Neural cell (in vitro differentiated cells): Measurements from ENCODE around the gene MSANTD3. TPM values are rescaled to one million over a fixed set of nuclear protein-coding genes. Genes with fewer than 3 reads are reported as not detected.

ENCODE experiments used
- H2AFZ ChIP-seq: fragments of 200-600, 300-800 bp; sonication (generic), shearing (Covaris generic); 2 replicates; pipeline ENCODE4 v1.6.0; 2014; ENCODE audit warnings: low read depth, mild to moderate bottlenecking, antibody characterized with exemption, low read length, moderate library complexity
- H3F3A ChIP-seq: fragments of 200-600 bp; shearing (Covaris generic); 2 replicates; pipeline ENCODE4 v1.6.1; 2016; ENCODE audit warnings: mild to moderate bottlenecking, moderate library complexity, mixed read lengths, antibody characterized with exemption, low read length; ENCODE audit not compliant: insufficient read depth, poor library complexity, severe bottlenecking
- H3K27ac ChIP-seq: fragments of 200-600, 300-800 bp; sonication (generic), shearing (Covaris generic); 2 replicates; pipeline ENCODE4 v1.5.1; 2014; ENCODE audit warnings: mild to moderate bottlenecking, low read length, moderate library complexity
- H3K27me3 ChIP-seq: fragments of 300-800, 200-600 bp; sonication (generic), shearing (Covaris generic); 2 replicates; pipeline ENCODE4 v1.6.0; 2014; ENCODE audit warnings: mild to moderate bottlenecking, low read depth, low read length, moderate library complexity; ENCODE audit not compliant: insufficient read depth
- H3K36me3 ChIP-seq: fragments of 300-800, 200-600 bp; sonication (generic), shearing (Covaris generic); 2 replicates; pipeline ENCODE4 v1.5.1; 2014; ENCODE audit warnings: mild to moderate bottlenecking, antibody characterized with exemption, low read length, moderate library complexity; ENCODE audit not compliant: insufficient read depth
- H3K4me2 ChIP-seq: fragments of 300-800, 200-600 bp; sonication (generic), shearing (Covaris generic); 2 replicates; pipeline ENCODE4 v1.6.0; 2014; ENCODE audit warnings: mild to moderate bottlenecking, low read length
- H3K4me3 ChIP-seq: fragments of 300-800, 200-600 bp; sonication (generic), shearing (Covaris generic); 2 replicates; pipeline ENCODE4 v1.5.1; 2014; ENCODE audit warnings: mild to moderate bottlenecking, low read length, moderate library complexity
- H3K79me2 ChIP-seq: fragments of 200-600 bp; shearing (Covaris generic); replicated peaks from 2 replicates; pipeline ENCODE4 v1.6.0; 2014; ENCODE audit warnings: mild to moderate bottlenecking, low read length, moderate library complexity; ENCODE audit not compliant: insufficient read depth
- H3K9ac ChIP-seq: fragments of 300-800, 200-600 bp; sonication (generic), shearing (Covaris generic); 2 replicates; pipeline ENCODE4 v1.6.1; 2016; ENCODE audit warnings: mild to moderate bottlenecking, low read length, mixed read lengths
- H3K9me2 ChIP-seq: fragments of 200-600 bp; shearing (Covaris generic); 2 replicates; pipeline ENCODE4 v1.6.1; 2016; ENCODE audit warnings: mild to moderate bottlenecking, low read length, mixed read lengths; ENCODE audit not compliant: insufficient read depth
- H3K9me3 ChIP-seq: fragments of 200-600, 300-800 bp; sonication (generic), shearing (Covaris generic); 2 replicates; pipeline ENCODE4 v1.6.1; 2016; ENCODE audit warnings: mild to moderate bottlenecking, mixed run types, low read length, moderate library complexity, mixed read lengths
- H4K20me1 ChIP-seq: fragments of 200-600 bp; shearing (Covaris generic); 2 replicates; pipeline ENCODE4 v1.6.1; 2016; ENCODE audit warnings: mild to moderate bottlenecking, mixed run types; ENCODE audit not compliant: insufficient read depth
- CTCF ChIP-seq: fragments of 450-650 bp; IDR thresholded peaks from 2 replicates; pipeline ENCODE4 v1.5.1; 2014; ENCODE audit warnings: antibody characterized with exemption, mild to moderate bottlenecking, moderate library complexity; ENCODE audit not compliant: poor library complexity, severe bottlenecking
- EP300 ChIP-seq: fragments of 450-650 bp; conservative IDR thresholded peaks from 2 replicates; pipeline ENCODE4 v1.6.1; 2014; ENCODE audit warnings: antibody characterized with exemption, mild to moderate bottlenecking, moderate library complexity; ENCODE audit not compliant: poor library complexity, severe bottlenecking
- EZH2 ChIP-seq: fragments of 200-600, 300-800 bp; shearing (Covaris generic), sonication (generic); IDR thresholded peaks from 2 replicates; pipeline ENCODE4 v1.6.1; 2014; ENCODE audit warnings: antibody characterized with exemption, low read length, borderline replicate concordance, mild to moderate bottlenecking; ENCODE audit not compliant: insufficient read depth, poor library complexity, severe bottlenecking
- MXI1 ChIP-seq: fragments of 450-650 bp; conservative IDR thresholded peaks from 2 replicates; pipeline ENCODE4 v1.6.1; 2014; ENCODE audit warnings: antibody characterized with exemption, mild to moderate bottlenecking; ENCODE audit not compliant: poor library complexity, severe bottlenecking
- POLR2AphosphoS5 ChIP-seq: IDR thresholded peaks from 2 replicates; pipeline ENCODE4 v1.6.1; 2012
- RAD21 ChIP-seq: fragments of 450-650 bp; conservative IDR thresholded peaks from 2 replicates; pipeline ENCODE4 v1.6.1; 2014; ENCODE audit warnings: antibody characterized with exemption, mild to moderate bottlenecking, moderate library complexity
- REST ChIP-seq: IDR thresholded peaks from 2 replicates; pipeline ENCODE4 v1.6.1; 2012; ENCODE audit warnings: borderline replicate concordance
- SMC3 ChIP-seq: fragments of 450-650 bp; conservative IDR thresholded peaks from 2 replicates; pipeline ENCODE4 v1.6.1; 2014; ENCODE audit warnings: antibody characterized with exemption, mild to moderate bottlenecking, moderate library complexity; ENCODE audit not compliant: poor library complexity
- TAF1 ChIP-seq: IDR thresholded peaks from 2 replicates; pipeline ENCODE4 v1.6.1; 2012; ENCODE audit warnings: low read depth
- polyA plus RNA-seq: library from polyadenylated mRNA; depleted of rRNA; stranded (reverse); fragments of >200 nt; gene quantifications from 2 replicates; pipeline ENCODE4 v1.2.3, GENCODE V29; 2014

MSANTD3 gene
- polyA plus RNA-seq, 1 donor from 2014 or later = 82.6 TPM

GRCh38 chr9:100489836-100490235 lies 62.9 kb downstream of the MSANTD3 start:
- H3K9ac ChIP-seq = no peak overlapping the region
- no peaks in the 10 kb centered on the region for H3K9me2 ChIP-seq
- H4K20me1 ChIP-seq = peaks cover 12% of the 10 kb centered on the region
- H3K9me3 ChIP-seq = no peaks in the 10 kb centered on the region
- no peaks in the 10 kb centered on the region for H3K27me3 ChIP-seq
- H3K4me3 ChIP-seq = no peak overlapping the region
- no peaks in the 10 kb centered on the region for H3K36me3 ChIP-seq
- H3F3A ChIP-seq = peaks cover 5% of the 10 kb centered on the region
- TF ChIP-seq MXI1 (no peak), TAF1 (no peak), SMC3 (no peak), CTCF (no peak), RAD21 (no peak), EZH2 (no peak), EP300 (no peak), REST (no peak), POLR2AphosphoS5 (no peak)
- no peak overlapping the region for H3K4me2 ChIP-seq
- H2AFZ ChIP-seq = no peak overlapping the region
- peaks cover 100% of the 10 kb centered on the region for H3K79me2 ChIP-seq
- H3K27ac ChIP-seq = no peak overlapping the region

GRCh38 chr9:100492952-100493351 lies 66.0 kb downstream of the MSANTD3 start:
- Histone ChIP-seq H3K9me2 (no peaks in the 10 kb centered on the region), H3K4me3 (no peak overlapping the region), H3K9ac (no peak overlapping the region), H3K79me2 (peaks cover 100% of the 10 kb centered on the region), H3K4me2 (no peak overlapping the region), H2AFZ (no peak overlapping the region), H3K27ac (no peak overlapping the region), H3F3A (peaks cover 5% of the 10 kb centered on the region), H4K20me1 (peaks cover 12% of the 10 kb centered on the region), H3K36me3 (no peaks in the 10 kb centered on the region), H3K9me3 (no peaks in the 10 kb centered on the region), H3K27me3 (no peaks in the 10 kb centered on the region)
- no peak for TF ChIP-seq EZH2
- no peak for TF ChIP-seq POLR2AphosphoS5
- TF ChIP-seq EP300 = no peak
- TF ChIP-seq RAD21 = no peak
- TF ChIP-seq REST = no peak
- TF ChIP-seq CTCF = no peak
- TF ChIP-seq SMC3 = no peak
